Measurements from ENCODE around the gene SMIM7.
"Not testable (repeated sequence)": the region's sequence is repeated elsewhere in the genome, so short reads cannot be mapped to it uniquely, and the experiment has no call there.

The SMIM7 gene

DNA sequence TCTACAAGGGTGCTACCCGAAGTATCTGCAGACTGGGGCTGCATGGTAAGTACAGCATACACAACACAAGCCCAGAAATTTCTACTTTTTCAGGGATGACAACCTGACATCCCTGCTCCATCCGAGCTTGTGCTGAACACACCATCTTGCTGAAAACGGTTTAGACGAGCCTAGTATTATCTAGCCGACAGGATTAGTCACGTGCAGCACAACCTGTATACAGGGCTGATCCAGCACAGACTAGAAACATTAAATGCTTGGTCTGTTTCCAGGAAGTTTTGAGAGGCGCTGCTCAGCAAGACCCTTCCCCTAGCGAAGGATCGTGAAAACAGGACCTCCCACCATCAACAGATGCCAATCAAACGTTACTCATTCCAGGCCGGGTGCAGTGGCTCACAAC, 4.2 kb downstream of the SMIM7 start:
- no peak for DNase-seq (ENCODE audit: extremely low read depth in 1 of 2, low read depth in 1 of 2)

DNA sequence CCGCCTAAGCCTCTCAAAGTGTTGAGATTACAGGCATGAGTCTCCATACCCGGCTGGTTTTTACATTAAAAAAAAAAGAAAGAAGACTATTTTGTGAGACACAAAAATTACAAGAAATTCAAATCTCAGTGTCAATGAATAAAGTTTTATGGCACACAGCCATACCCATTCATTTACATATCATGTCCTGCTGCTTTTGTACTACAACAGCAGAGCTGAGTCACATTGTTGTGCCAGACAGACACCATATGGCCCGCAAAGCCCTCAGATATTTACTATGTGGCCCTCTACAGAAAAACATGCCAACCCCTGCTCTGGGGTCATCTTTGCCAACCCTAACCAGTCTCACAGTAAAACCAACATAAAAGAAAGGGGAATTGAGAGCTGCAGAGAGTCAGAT, 5.3 kb downstream of the SMIM7 start:
- DNase-seq (ENCODE audit: extremely low read depth in 1 of 2, low read depth in 1 of 2): no peak

DNA sequence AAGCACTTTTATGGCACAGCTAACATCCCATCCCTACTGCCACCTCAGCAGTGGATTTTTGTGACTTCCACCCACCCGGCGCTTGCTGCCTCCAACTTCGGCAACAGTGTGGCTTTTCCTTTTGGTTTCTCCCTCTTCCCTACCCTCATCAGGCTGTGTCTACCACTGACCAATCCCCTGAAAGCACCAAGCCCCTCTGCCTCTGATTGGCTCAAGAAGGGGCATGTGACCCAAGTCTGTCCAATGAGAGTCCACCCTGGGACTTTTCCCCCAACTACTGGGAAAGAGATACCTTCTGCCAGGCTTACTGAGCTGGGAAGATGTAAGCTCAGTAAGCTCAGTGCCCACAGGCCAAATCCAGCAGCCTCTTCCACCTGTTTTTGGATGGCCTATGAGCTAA, 5.8 kb downstream of the SMIM7 start:
- no peak for DNase-seq (ENCODE audit: extremely low read depth in 1 of 2, low read depth in 1 of 2)

DNA sequence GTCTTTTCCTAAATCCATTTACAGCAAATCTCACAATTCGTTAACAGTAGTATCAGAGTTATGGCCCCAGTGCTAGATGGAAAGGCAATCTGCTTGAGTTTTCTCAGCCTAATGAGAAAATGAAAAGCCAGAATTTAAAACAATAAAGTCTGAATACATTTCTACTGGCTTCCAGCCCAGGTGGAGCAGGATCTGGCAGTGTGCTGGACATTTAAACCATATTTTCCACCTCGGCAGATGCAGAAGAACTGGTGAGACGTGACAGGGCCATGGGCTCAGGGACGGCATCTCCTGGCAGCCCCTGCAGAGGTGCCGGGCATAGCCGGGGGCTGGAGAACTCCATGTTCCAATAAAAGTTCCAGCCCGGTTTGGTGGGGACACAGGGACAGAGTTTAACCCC, 7.1 kb downstream of the SMIM7 start:
- no peak for DNase-seq (ENCODE audit: extremely low read depth in 1 of 2, low read depth in 1 of 2)

DNA sequence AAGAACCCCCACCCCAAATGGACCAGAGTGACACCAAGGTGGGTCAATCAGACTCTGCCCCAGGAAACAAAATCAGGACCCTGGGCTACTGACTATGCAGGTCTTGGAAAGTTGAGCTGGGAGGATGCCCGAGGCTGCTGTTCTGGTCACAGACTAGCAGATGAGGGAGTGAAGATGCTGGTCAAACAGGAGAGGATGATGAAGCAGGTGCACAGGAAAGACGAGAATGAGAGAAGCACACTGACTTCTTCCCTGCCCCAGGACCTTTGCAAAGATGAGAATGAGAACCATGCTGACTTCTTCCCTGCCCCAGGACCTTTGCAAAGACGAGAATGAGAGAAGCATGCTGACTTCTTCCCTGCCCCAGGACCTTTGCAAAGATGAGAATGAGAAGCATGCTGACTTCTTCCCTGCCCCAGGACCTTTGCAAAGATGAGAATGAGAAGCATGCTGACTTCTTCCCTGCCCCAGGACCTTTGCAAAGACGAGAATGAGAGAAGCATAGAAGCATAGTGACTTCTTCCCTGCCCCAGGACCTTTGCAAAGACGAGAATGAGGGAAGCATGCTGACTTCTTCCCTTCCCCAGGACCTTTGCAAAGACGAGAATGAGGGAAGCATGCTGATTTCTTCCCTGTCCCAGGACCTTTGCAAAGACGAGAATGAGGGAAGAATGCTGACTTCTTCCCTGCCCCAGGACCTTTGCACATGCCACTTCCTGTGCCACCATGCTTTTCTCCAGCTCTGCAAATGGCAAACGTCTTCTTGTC, 8.3 kb downstream of the SMIM7 start:
- not testable (repeated sequence) for DNase-seq (ENCODE audit: extremely low read depth in 1 of 2, low read depth in 1 of 2)

DNA sequence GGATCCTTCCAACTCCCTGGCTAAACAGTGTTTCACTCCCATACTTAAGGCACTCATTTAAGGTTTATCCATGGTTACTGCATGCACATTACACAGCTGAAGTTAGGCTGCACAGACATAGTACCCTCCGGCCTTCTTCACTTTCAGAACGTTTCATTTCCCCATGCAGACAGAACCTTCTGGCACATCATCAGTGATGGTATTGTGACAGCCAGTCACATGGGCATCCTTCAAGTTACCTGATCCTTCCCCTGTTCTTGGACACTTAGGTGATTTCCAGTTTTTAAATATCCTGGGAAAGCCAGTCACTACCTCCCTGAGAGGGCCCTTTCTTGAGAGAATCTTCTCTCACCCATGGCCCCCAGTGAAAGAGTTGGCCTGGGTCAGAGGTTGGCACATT, 9.1 kb downstream of the SMIM7 start:
- DNase-seq (ENCODE audit: extremely low read depth in 1 of 2, low read depth in 1 of 2): no peak

DNA sequence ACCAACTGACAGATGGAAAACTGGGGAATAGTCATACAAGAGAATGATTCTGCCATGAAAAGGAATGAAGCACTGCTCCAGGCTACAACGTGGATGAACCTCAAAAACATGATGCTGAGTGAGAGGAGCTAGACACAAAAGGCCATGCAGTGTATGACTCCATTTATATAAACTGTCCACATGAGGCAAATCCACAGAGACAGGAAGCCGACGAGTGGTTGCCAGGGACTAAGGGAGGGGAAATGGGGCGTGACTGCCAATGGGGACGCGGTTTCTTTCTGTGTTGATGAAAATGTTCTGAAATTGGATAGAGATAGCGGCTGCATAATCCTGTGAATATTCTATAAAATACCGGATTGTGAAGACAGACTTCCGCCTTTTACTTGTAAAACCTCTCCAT, 10.2 kb downstream of the SMIM7 start:
- no peak for DNase-seq (ENCODE audit: extremely low read depth in 1 of 2, low read depth in 1 of 2)

DNA sequence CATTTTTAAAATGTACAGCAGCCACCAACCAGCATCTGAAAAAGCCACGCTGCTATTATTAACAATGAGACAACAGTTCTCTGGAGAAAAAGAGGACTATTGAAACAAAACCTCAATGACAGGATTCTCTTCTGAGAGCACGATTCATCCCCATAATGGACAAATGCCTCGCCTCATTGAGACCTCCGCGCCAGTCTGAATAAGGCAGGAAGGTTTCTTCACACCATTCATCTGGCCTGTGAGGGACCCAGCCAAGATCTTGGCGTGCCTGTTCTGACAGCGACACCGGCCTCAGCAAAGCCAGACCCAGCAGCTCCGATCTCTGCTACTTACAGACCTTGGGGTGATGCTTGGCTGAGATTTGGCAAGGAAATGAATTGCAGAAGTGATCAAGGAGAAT, 14.8 kb downstream of the SMIM7 start:
- DNase-seq (ENCODE audit: extremely low read depth in 1 of 2, low read depth in 1 of 2): no peak

DNA sequence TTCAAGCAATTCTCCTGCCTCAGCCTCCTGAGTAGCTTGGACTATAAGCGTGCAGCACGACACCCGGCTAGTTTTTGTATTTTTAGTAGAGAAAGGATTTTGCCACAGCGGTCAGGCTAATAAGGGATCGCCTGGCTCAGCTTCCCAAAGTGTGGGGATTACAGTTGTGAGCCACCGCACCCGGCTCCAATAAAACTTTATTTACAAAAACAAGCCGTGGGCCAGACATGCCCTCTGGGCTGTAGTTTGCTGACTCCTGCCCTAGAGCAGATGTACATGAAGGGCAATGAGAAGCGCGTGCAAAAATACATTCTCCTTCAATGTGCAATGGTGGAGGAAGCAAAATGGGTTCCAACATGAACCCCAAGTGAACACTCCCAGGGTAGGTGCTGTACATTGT, 18.2 kb downstream of the SMIM7 start:
- DNase-seq (ENCODE audit: extremely low read depth in 1 of 2, low read depth in 1 of 2): no peak

DNA sequence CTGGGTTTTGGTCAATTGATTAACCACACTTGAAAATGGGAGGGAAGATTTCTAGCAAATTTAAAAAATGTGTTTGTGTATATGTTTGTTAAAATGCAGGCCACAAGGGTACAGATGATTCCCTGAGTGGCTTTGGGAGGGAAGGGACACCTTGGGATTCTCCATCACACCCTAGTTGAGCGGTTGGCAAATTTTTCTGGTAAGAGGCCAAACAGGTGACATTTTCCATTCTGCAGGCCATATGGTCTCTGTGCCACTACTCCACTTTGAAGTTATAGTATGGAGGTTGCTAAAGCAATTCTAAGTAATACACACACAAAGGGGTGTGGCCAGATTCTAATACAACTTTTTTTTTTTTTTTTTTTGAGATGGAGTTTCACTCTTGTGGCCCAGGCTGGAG, 19.0 kb downstream of the SMIM7 start:
- no peak for DNase-seq (ENCODE audit: extremely low read depth in 1 of 2, low read depth in 1 of 2)

DNA sequence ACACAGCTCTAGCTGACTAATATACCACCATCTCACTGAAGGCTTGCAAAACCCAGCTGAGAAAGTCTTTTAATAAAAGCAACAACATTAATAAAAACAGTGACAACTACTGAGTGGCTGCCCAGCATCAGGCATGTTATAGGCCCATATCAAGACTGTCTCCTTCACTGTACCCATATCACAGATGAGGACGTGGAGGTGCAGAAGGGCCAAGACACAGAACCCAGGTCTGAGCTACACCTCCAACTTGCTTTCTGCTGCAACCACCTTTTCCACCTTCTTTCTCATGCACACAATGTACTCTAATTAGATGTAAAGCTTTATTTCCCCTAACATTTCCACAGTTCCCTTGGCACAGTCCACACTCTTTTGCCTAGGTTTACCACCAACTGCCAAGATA, 21.3 kb downstream of the SMIM7 start:
- no peak for DNase-seq (ENCODE audit: extremely low read depth in 1 of 2, low read depth in 1 of 2)

DNA sequence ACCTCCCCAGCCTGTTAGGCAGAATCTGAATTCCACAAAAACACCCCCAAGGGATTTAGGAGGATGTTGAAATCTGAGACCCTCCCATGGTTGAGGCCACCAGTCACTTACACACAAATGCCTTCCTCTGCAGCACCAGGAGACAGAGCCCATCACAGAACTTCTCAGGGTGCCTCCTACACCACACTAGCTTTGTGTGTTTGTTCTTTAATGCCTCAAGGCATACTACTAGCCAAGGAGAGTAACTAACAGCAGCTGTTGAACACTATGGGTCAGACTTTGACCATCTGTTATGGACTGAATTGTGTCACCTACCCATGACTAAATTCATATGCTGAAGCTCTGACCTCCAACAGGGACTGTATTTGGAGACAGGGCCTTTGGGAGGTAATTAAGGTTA, 22.4 kb downstream of the SMIM7 start:
- DNase-seq (ENCODE audit: extremely low read depth in 1 of 2, low read depth in 1 of 2): no peak

DNA sequence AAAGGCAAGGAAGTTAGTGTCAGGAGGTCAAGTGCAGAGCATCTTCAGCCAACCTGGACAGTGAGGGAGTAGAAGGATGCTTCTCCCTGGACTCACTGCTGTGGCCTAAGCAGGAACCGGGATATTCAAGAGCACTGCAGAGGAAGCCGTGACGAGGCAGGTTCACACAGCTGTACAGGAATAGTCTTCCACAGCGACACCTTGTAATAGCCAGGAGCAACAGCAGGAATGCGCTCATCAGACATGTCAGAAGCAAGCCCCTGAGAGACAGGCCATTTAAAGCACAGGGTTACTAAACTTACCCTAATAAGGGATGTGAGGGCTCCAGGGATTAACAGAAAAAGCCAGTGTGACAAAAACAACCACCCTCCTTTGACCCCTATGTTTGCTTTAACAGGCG, 28.5 kb downstream of the SMIM7 start:
- DNase-seq (ENCODE audit: extremely low read depth in 1 of 2, low read depth in 1 of 2): no peak

DNA sequence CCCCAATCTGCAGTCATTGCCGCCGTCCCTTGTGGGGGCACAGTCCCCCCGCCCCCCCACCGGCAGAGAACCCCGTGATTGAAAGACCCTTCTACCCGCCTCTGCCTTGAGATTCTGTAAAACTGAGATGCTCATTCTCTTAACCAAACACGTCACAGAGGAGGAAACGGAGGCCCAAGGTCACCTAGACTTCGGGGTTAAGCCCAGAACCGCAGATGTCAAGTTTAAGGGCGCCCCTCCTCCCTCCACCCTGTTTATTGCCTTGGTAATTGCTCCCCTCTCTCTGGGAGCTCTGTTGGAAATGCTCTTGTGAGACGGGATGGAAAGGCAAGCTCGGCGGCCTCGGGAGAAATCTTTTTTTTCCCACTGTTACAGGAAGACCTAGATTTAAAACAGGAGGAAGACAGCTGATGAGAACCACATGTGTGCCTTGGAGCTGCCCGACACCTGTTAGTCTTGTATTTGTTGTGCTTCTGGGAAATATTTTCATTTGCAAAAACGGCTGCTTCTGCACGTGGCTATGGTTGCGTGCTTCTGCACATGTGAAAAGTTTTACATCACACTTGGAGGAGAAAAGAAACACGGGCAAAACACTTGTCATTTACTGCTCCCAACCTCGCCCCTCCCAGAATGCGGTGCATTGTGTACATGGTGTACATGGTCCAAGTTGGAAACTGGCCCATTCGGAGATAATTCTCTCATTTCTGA, 30.8 kb downstream of the SMIM7 start:
- no peak for DNase-seq (ENCODE audit: extremely low read depth in 1 of 2, low read depth in 1 of 2)

DNA sequence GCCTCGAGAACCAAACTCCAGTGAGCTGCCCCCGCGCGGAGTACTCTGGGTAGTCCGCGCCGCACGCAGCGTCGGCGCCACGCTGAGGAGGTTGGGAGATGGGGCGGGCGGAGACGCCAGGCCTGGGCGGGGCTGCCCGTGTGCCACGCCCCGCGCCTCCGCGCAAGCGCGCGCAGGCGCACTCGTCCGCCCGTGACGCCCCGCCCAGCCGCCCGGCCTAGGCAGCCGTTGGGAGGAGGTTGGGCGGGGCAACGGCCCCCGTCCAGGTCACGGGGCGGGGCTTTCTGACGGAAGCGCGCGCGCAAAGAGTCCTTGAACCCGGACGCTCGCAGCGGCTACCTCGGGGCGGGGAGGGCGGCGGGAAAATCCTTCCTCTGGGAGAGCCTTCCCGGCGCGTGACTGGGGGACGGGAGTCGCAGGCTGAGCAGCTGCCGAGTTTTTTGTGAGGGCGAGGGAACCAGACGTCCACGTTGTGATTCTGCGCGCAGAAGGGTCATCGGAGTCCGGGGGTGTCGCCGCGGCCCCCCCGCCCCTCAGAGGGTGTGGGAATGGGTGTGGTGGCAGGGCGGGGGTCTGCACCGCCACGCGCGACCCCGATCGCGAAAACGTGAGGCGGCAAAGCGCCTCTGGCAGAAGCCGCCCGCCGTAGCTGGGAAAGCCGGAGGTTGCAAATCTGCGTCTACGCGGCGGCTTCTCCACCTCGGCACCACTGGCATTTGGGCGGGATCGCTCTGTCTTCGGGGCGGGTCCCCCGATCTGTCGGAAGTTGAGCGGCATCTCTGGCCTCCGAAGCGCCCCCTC, 31.6 kb downstream of the SMIM7 start, which contains the start of gene MED26:
MED26 (minus strand) TSS at position 22 of the 801 bp plus-strand sequence. CDS start 261 bp downstream, outside the sequence.
- peak; percentile 84 to 95 for DNase-seq (ENCODE audit: extremely low read depth in 1 of 2, low read depth in 1 of 2)

DNA sequence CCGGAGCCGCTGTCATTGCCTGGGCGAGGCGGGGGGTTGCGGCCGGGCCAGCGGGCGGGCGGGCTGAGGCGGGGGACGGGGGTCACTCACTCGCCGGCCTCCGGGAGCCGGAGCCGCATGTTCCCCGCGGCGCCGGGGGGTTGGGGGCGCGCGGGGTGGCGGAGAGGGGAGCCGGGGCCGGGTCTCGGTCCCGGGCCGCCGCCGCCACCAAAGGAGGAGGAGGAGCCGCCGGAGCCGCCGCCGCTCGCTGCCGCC, 32.1 kb downstream of the SMIM7 start:
- no peak for DNase-seq (ENCODE audit: extremely low read depth in 1 of 2, low read depth in 1 of 2)

DNA sequence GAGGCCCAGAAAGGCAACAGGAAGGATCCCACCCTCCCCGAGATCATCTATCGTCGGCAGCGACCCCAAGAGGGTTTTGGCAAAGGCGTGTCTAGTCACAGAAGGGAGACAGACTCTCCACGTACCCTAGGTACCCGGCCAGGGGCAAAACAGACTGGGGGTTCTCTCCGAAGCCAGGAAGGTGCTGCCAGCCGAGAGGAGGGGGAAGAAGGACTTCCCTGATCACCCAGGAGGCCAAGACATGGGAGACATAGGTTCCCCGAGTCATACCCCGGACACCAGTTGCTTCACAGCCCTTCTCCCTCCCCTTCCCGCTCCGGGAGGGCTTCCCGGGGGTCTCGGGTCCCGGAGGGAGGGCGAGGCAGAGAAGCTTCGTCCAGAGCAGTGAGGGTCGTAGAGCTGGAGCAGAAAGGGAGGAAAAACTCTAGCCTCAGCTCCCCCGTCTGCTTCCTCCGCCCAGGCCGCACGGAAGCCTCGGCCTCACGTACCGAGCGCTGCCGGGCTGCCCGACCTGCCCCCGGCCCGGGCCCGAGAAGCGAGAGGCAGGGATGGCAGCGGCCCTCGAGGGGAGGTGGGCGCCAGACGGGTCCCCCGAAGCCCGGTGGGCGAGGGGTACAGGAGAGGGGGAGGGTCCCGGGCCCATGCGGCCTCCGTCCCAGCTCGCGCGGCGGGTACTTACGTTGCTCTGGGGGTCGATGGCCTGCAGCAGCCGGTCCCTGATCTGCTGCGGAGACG, 32.6 kb downstream of the SMIM7 start:
- no peak for DNase-seq (ENCODE audit: extremely low read depth in 1 of 2, low read depth in 1 of 2)

DNA sequence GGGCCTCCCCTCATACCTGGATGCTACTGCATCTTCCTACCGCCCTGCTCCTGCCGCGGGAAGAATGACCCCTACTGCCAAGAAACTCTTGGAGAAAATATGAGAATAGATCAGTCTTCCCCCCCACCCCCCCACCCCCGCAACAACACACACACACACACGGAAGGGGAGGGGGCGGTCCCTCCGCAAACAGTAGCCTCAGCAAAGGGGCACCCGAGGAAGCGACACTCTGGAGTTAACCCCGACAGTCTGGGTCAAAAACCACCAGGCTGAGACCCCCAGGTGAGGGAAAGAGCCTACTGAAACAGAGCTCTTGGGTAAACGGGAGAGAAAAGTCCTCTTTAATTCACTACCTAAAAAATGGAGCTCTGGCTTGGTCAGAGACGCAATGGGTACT, 33.1 kb downstream of the SMIM7 start:
- no peak for DNase-seq (ENCODE audit: extremely low read depth in 1 of 2, low read depth in 1 of 2)

DNA sequence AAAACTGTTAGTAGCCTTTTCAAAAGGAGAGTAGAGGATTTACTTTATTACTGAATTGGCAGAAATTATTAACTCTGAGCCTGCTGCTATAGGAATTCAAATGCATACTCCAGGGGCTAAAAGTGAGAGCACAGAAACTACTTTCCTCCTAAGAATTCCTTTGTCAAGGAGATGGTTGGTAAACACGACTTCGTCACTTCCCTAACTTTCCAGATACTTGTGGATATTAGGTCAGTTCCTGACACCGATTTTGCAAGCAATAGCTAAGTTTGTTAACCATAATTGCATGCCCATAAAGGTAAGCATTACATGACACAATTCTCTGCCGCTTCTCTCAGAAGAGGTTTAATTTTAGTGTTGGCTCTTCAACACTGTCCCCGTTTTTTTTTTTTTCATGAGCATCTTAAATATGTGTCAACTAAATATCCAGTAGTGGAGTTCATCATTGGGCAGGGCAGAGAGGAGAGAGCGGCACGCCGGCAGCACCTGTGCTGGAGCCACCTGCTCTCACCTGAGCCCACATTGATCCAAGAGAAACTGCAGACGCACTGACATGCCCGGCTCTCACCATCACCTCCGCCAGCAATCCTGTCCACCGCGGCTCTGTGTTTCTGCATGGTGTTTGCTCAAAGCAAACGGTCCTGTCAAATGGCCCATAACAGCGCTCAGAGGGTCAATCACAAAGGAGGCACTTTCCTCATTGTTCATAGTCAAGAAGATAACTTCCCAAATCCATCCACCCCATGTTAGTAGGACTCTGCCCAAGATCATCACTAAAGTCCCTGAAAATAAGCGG, 34.6 kb downstream of the SMIM7 start:
- DNase-seq (ENCODE audit: extremely low read depth in 1 of 2, low read depth in 1 of 2): no peak

DNA sequence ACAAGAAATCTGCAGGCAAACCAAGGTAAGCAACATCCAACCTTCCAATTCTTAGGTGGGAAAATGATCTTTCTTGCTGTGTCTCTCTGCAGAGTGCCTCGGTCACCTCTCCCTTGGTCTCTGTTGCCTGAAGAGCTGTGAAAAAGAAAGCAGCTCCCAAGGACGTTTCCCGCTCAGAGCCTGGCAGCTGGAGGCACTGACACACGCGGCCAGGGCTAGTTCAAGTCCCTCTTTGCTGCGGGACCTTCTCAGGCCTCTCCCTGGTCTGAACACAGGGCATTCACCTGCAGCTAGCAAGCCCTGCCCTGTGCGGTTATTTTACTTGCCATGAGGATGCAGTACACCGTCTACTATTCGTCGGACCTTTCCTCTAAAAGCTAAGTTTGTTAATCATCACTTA, 35.7 kb downstream of the SMIM7 start:
- no peak for DNase-seq (ENCODE audit: extremely low read depth in 1 of 2, low read depth in 1 of 2)

DNA sequence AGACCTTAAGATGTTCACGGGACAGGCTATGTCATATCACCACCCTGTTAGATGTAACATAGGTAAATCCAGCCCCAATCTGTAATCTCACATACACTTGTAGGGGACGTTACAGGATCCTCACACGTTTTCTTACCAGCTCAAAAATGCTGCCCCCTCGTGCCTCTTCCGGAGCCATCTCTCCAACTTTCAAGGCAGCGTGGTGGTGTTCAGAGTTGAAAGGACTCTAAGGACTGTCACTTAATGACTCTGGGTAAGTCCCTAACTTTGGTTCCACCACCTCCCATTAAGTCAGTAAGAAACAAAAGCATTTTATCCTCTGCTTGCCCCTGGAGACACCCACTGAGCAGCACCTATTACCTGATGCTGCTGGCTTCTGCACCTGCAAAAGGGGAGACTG, 36.4 kb downstream of the SMIM7 start:
- DNase-seq (ENCODE audit: extremely low read depth in 1 of 2, low read depth in 1 of 2): no peak
